ENCODE measurements around the gene ZNF219. TPM values are rescaled to one million over a fixed set of nuclear protein-coding genes. Genes with fewer than 3 reads are reported as not detected.

The ZNF219 gene
- total RNA-seq = 15.1 TPM

- peak; percentile 82 for DNase-seq
These were observed at the start of gene ZNF219 for GRCh38 chr14:21098076-21098891. TSS of gene ZNF219 (minus strand) at chr14:21098655. CDS start at chr14:21093591, 5,064 bp downstream.

- DNase-seq = no peak
These were observed 47.0 kb upstream of the ZNF219 start for GRCh38 chr14:21145437-21145836.

GRCh38 chr14:21142357-21142756 is 43.9 kb upstream of the ZNF219 start:
- no peak for DNase-seq

GRCh38 chr14:21136024-21136423 is 37.6 kb upstream of the ZNF219 start:
- DNase-seq = peak; percentile 2

GRCh38 chr14:21133901-21134300 is 35.4 kb upstream of the ZNF219 start:
- no peak for DNase-seq

GRCh38 chr14:21123429-21123828 is 25.0 kb upstream of the ZNF219 start:
- DNase-seq = no peak

- DNase-seq = no peak
These were observed 22.7 kb upstream of the ZNF219 start for GRCh38 chr14:21121122-21121521.

GRCh38 chr14:21120686-21121085 is 22.2 kb upstream of the ZNF219 start:
- no peak for DNase-seq

- DNase-seq = no peak
These were observed 20.5 kb upstream of the ZNF219 start for GRCh38 chr14:21118933-21119332.

GRCh38 chr14:21113369-21113768 is 14.9 kb upstream of the ZNF219 start:
- no peak for DNase-seq

- DNase-seq = no peak
These were observed 13.8 kb upstream of the ZNF219 start for GRCh38 chr14:21112255-21112654.

GRCh38 chr14:21109377-21110138 is 11.1 kb upstream of the ZNF219 start:
- DNase-seq = peak; percentile 14

- DNase-seq = no peak
These were observed 10.3 kb upstream of the ZNF219 start for GRCh38 chr14:21108791-21109190.

GRCh38 chr14:21107283-21107800 is 8.9 kb upstream of the ZNF219 start:
- no peak for DNase-seq

GRCh38 chr14:21106498-21107282 is 8.2 kb upstream of the ZNF219 start:
- peak; percentile 92 for DNase-seq

- no peak for DNase-seq
These were observed 7.7 kb upstream of the ZNF219 start for GRCh38 chr14:21106176-21106497.

- no peak for DNase-seq
These were observed 6.6 kb upstream of the ZNF219 start for GRCh38 chr14:21105095-21105494.

- DNase-seq = peak; percentile 91
These were observed 6.1 kb upstream of the ZNF219 start for GRCh38 chr14:21104448-21105060.

GRCh38 chr14:21103710-21104447 is 5.4 kb upstream of the ZNF219 start:
- peak; percentile 99 for DNase-seq

GRCh38 chr14:21103411-21103709 is 4.9 kb upstream of the ZNF219 start:
- DNase-seq = no peak
